OCI-LY1 (cell line): ENCODE results near the gene IL17F.

Source experiments
- EZH2 ChIP-seq: fragments of 200-600 bp; sonication (generic), shearing (Covaris generic); IDR thresholded peaks from 2 replicates; pipeline ENCODE4 v1.8.0; 2017; ENCODE audit warnings: borderline replicate concordance, mixed run types, mild to moderate bottlenecking, antibody characterized with exemption, low read length, moderate library complexity, mixed read lengths
- TF ChIP-seq, protein P1 (sequence below): fragments of 200-600 bp; sonication (generic), shearing (Covaris generic); IDR thresholded peaks from 2 replicates; pipeline ENCODE4 v1.5.1; 2017; ENCODE audit warnings: mild to moderate bottlenecking, antibody characterized with exemption, low read length, moderate library complexity, mixed read lengths

DNA sequence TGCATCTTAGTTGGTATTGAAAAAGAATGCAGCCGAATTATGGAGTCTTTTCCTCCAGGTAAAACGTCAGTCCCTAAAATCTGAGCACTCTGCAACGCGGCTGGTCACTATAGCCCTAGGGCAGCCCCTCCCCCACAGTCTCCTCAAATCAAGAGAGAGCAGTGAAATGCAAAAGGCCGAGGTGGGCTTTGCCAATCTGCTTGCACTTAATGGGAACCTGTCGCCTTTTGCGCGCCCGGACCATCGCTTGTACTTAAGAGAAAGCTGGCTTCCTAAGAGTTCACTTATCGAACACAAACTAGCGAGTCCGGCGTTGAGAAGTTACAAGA is 39.8 kb upstream of the IL17F start:
- TF ChIP-seq, protein P1, sequence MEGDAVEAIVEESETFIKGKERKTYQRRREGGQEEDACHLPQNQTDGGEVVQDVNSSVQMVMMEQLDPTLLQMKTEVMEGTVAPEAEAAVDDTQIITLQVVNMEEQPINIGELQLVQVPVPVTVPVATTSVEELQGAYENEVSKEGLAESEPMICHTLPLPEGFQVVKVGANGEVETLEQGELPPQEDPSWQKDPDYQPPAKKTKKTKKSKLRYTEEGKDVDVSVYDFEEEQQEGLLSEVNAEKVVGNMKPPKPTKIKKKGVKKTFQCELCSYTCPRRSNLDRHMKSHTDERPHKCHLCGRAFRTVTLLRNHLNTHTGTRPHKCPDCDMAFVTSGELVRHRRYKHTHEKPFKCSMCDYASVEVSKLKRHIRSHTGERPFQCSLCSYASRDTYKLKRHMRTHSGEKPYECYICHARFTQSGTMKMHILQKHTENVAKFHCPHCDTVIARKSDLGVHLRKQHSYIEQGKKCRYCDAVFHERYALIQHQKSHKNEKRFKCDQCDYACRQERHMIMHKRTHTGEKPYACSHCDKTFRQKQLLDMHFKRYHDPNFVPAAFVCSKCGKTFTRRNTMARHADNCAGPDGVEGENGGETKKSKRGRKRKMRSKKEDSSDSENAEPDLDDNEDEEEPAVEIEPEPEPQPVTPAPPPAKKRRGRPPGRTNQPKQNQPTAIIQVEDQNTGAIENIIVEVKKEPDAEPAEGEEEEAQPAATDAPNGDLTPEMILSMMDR: no peak
- no peak for TF ChIP-seq EZH2
